HG03103 (cell line): ENCODE results near the gene USP30.

ENCODE experiments used
- ATAC-seq: cut with Tn5 transposase; IDR thresholded peaks from one replicate; pipeline ENCODE4 v1.9.1; 2021; ENCODE audit warnings: low read depth; ENCODE audit not compliant: unreplicated experiment

Gene USP30

GRCh38 chr12:109121346-109121880 is 69.0 kb downstream of the USP30 start:
- no peak for ATAC-seq

GRCh38 chr12:109124878-109125648 is 72.7 kb downstream of the USP30 start:
- ATAC-seq: no peak

GRCh38 chr12:109125791-109126190 is 73.4 kb downstream of the USP30 start:
- no peak for ATAC-seq

- no peak for ATAC-seq
Measured at GRCh38 chr12:109126784-109127183, 74.4 kb downstream of the USP30 start.

GRCh38 chr12:109127533-109128242 is 75.3 kb downstream of the USP30 start:
- ATAC-seq: no peak

- ATAC-seq: no peak
Measured at GRCh38 chr12:109130297-109131153, 78.1 kb downstream of the USP30 start.

- no peak for ATAC-seq
Measured at GRCh38 chr12:109131154-109132050, 79.0 kb downstream of the USP30 start.

- ATAC-seq: no peak
Measured at GRCh38 chr12:109134186-109134917, 82.0 kb downstream of the USP30 start.

- ATAC-seq: no peak
Measured at GRCh38 chr12:109137055-109137454, 84.7 kb downstream of the USP30 start.
